HG02852 (cell line): Measurements from ENCODE around the gene NWD2.

ENCODE experiments used
- ATAC-seq: cut with Tn5 transposase; IDR thresholded peaks from one replicate; pipeline ENCODE4 v1.9.1; 2021; ENCODE audit warnings: mild to moderate bottlenecking, moderate library complexity; ENCODE audit not compliant: unreplicated experiment

NWD2 gene

GRCh38 chr4:37464373-37465128, 220.0 kb downstream of the NWD2 start:
- no peak for ATAC-seq

GRCh38 chr4:37465296-37465695, 220.8 kb downstream of the NWD2 start:
- ATAC-seq: no peak

- ATAC-seq: no peak
These were observed 221.3 kb downstream of the NWD2 start for GRCh38 chr4:37465845-37466244.

GRCh38 chr4:37467223-37467622, 222.7 kb downstream of the NWD2 start:
- ATAC-seq: no peak

DNA sequence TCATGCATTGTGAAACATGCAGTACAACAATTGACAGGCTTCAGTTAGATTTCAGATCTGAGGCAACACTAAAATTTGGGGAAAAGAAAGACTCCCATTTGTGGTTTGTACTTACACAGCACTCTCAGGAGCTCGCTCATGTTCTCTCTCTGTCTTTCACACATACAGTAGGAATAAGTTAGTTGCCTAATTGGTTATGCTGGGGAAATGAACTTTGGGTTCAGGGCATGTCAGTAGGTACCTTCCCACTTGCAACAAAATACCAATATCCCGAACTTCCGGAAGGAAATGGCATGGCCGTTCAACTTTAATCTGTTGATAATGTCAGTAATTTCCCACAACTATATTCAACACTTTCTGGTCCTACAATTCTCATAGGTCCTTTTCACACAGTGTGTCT, 223.3 kb downstream of the NWD2 start:
- no peak for ATAC-seq

- ATAC-seq: no peak
These were observed 224.7 kb downstream of the NWD2 start for GRCh38 chr4:37469286-37469685.

DNA sequence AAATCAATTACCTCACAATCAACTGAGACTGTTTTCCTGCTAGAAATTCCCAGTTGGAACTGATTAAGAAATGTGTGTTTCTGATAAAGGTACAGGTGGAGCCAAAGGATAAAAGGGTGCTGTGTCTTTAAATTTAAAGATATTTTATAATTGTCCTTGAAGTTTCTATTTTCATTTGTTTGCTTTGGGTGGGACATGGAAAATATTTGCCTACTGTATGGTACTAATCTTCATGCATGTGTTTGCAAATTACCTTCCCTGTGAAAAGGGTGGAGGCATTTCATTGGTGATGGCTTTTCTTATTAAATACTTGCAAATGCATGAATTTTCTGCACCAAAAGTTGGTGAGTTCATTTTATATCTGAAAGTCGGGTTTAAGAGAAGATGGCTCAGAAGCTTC, 225.7 kb downstream of the NWD2 start:
- ATAC-seq: no peak

DNA sequence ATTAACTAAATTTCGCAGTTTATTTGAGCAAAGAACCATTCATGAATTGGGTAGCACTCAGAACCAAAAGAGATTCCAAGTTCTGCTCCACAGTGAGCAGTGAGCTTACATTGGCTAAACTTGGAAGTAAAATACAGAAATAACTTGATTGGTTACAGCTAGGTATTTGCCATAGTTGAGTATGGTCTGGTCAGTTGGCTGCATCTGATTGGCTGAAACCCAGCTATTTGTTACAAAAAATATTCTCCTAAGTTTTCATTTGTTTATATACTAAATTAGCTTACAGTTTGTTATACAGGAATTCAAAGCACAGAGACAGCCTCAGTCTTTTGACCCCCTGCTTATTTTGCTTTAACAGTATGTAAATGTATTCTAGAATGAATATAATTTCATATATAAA, 226.6 kb downstream of the NWD2 start:
- no peak for ATAC-seq

GRCh38 chr4:37471971-37472370, 227.4 kb downstream of the NWD2 start:
- ATAC-seq: no peak

DNA sequence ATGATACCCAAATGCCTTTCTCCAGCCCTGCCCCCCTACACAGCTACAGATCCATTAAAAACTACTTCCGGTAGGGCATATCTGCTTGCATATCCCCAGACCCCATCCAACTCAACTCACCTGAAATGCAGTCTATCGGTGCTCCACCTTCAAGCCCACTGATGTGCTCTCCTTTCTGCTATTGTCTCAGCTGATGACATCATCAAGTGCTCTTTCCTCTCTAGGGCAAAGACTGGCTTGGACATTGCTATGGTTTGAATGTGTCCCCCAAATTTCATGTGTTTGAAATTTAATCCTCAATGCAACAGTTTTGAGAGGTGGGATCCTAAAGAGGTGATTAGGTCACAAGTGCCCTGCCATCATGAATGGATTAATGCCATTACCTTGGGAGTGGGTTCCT, 229.3 kb downstream of the NWD2 start:
- no peak for ATAC-seq

- no peak for ATAC-seq
These were observed 230.5 kb downstream of the NWD2 start for GRCh38 chr4:37475087-37475486.

- ATAC-seq: no peak
These were observed 231.2 kb downstream of the NWD2 start for GRCh38 chr4:37475776-37476175.

GRCh38 chr4:37476256-37476655, 231.7 kb downstream of the NWD2 start:
- no peak for ATAC-seq

DNA sequence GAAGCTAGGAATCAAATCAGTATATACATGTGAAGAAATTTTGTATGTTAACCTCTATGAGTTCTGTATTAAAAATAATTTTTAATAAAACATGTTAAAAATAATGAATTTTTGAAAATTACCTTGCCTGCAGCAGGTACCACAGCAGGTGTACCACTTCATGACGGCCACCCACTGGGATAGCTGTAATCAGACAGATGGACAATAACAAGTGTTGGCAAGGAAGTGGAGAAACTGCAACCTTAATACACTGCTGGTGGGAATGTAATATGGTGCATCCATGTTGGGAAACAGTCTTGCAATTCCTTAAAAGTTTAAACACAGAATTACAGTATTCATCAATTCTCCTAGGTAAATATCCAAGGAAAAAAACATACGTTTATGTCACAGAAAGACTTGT, 232.1 kb downstream of the NWD2 start:
- no peak for ATAC-seq

GRCh38 chr4:37477126-37477525, 232.6 kb downstream of the NWD2 start:
- no peak for ATAC-seq

GRCh38 chr4:37478151-37478550, 233.6 kb downstream of the NWD2 start:
- ATAC-seq: no peak

- ATAC-seq: no peak
These were observed 236.0 kb downstream of the NWD2 start for GRCh38 chr4:37480509-37480908.

GRCh38 chr4:37481547-37482122, 237.1 kb downstream of the NWD2 start:
- ATAC-seq: no peak

DNA sequence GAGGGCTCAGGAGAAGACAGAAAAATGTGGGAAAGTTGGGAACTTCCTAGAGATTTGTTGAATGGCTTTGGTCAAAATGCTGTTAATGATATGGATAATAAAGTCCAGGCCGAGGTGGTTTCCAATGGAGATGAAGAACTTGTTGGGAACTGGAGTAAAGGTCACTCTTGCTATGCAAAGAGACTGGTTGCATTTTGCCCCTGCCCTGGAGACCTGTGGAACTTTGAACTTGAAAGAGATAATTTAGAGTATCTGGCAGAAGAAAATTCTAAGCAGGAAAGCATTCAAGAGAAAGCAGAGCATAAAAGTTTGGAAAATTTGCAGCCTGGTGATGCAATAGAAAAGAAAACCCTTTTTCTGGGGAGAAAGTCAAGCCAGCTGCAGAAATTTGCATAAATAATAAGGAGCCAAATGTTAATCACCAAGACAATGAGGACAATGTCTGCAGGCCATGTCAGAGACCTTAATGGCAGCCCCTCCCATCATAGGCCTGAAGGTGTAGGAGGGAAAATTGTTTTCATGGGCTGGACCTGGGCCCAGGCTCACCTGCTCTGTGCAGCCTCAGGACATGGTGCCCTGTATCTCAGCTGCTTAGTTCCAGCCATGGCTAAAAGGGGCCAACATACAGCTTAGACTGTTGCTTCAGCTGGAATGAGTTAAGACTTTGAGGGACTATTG, 237.8 kb downstream of the NWD2 start:
- no peak for ATAC-seq

DNA sequence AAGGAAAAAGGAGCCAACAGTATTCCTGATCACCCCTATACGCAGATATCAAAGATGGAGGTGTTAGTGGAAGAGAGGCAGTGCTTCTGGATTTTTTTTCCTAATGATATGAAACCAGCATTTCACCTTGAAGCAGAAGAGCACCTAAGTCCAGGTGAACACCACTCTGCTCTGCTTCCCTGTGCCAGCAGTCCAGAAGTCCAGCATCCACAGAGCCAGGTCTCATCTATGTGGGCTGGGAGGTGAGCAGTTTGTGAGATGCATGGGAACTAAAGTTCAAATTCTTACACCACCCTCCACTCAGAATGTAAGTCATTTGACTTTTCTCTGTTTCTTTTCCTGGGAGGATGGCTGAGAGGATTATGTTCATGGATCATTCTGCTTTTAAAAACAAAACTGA, 239.1 kb downstream of the NWD2 start:
- ATAC-seq: no peak

GRCh38 chr4:37486166-37486565, 241.6 kb downstream of the NWD2 start:
- no peak for ATAC-seq

DNA sequence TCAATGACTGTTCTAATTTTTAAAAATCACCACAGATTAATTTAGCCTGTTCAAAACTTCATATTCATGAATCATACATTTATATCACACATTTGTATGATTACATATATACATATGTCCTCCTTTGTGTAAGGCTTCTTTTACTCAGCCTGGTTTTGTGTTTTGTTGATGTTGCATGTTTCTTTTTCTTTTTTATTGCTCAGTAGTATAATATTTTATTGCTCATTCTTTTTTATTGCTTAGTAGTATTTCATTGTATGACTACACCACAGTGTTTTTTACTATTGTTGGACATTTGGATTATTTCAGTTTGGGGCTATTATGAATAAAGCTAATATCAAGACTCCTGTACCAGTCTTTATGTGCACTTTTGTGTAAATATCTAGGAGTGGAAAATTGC, 243.1 kb downstream of the NWD2 start:
- ATAC-seq: no peak
